ENCODE measurements around the gene ZNF407.

ZNF407 gene

GRCh38 chr18:74597662-74598349 lies at the start of gene ZNF407:
Gene ZNF407, plus strand, starts transcription at chr18:74597870. Its CDS starts 33,150 bp downstream, at chr18:74631020.
- no peak for TF ChIP-seq CTCF (conservative IDR thresholded peaks at IDR 0.05; ENCODE audit: low read depth)
- CTCF ChIA-PET: no interaction called here
- POLR2A ChIA-PET (ENCODE audit: low non-redundant PET): interaction anchor here (1.0 kb wide), 1 partner anchor 18 kb away, joined by 3 read pairs; no protein-coding TSS in a partner anchor
- H3K27ac ChIP-seq: peak within 1 kb of the TSS; percentile 95
- DNase-seq (ENCODE audit: low spot score): peak; percentile 81

GRCh38 chr18:74549591-74550104 lies 48.0 kb upstream of the ZNF407 start:
- CTCF ChIA-PET: no interaction called here

GRCh38 chr18:74550886-74551285 lies 46.8 kb upstream of the ZNF407 start:
- TF ChIP-seq CTCF (conservative IDR thresholded peaks at IDR 0.05; ENCODE audit: low read depth): no peak
- ChIA-PET CTCF (no interaction called here), POLR2A (ENCODE audit: low non-redundant PET) (no interaction called here)
- DNase-seq (ENCODE audit: low spot score): no peak
- no peak overlapping the region for H3K27ac ChIP-seq

More at GRCh38 chr18:74549591-74550104, 48.0 kb upstream of the ZNF407 start:
- TF ChIP-seq CTCF (conservative IDR thresholded peaks at IDR 0.05; ENCODE audit: low read depth): no peak
- no peak for DNase-seq (ENCODE audit: low spot score)
- POLR2A ChIA-PET (ENCODE audit: low non-redundant PET): no interaction called here
- H3K27ac ChIP-seq: no peak overlapping the region

- no peak for DNase-seq (ENCODE audit: low spot score)
- POLR2A ChIA-PET (ENCODE audit: low non-redundant PET): interaction anchor here (0.9 kb wide), 1 partner anchor 56 kb away, joined by 3 read pairs; no protein-coding TSS in a partner anchor
- CTCF ChIA-PET: interaction anchor here (0.7 to 1.1 kb wide), 4 partner anchors 44 to 354 kb away, joined by 3 to 7 read pairs (median 3); no protein-coding TSS in a partner anchor
- TF ChIP-seq CTCF (conservative IDR thresholded peaks at IDR 0.05; ENCODE audit: low read depth): no peak
- H3K27ac ChIP-seq: no peak overlapping the region
Measured at GRCh38 chr18:74551452-74551851, 46.2 kb upstream of the ZNF407 start.

- DNase-seq (ENCODE audit: low spot score): peak; percentile 72
- ChIA-PET POLR2A (ENCODE audit: low non-redundant PET) (interaction anchor here (0.9 kb wide), 1 partner anchor 56 kb away, joined by 3 read pairs; no protein-coding TSS in a partner anchor), CTCF (interaction anchor here (0.6 to 1.1 kb wide), 9 partner anchors 25 to 355 kb away, joined by 3 to 7 read pairs (median 3); no protein-coding TSS in a partner anchor)
- peak; percentile 90 for TF ChIP-seq CTCF (conservative IDR thresholded peaks at IDR 0.05; ENCODE audit: low read depth)
- no peak overlapping the region for H3K27ac ChIP-seq
Measured at GRCh38 chr18:74551936-74552555, 45.6 kb upstream of the ZNF407 start.

- DNase-seq (ENCODE audit: low spot score): no peak
- POLR2A ChIA-PET (ENCODE audit: low non-redundant PET): no interaction called here
- CTCF ChIA-PET: no interaction called here
- TF ChIP-seq CTCF (conservative IDR thresholded peaks at IDR 0.05; ENCODE audit: low read depth): no peak
- H3K27ac ChIP-seq: no peak overlapping the region
Measured at GRCh38 chr18:74556126-74556525, 41.5 kb upstream of the ZNF407 start.
